ENCODE measurements around the gene CACFD1.

CACFD1 gene

GRCh38 chr9:133461975-133462374 lies 2.2 kb downstream of the CACFD1 start:
- POLR2A ChIA-PET = interaction anchor here (1.3 kb wide), 1 partner anchor 87 kb away, joined by 3 read pairs; no protein-coding TSS in a partner anchor
- H3K4me3 ChIP-seq (ENCODE audit: low read depth, low read length) = no peak overlapping the region
- TF ChIP-seq ZNF169 (tag by site-specific recombination; IDR thresholded peaks at IDR 0.05) (no peak), HOXD13 (CRISPR knock-in tag; IDR thresholded peaks at IDR 0.05; ENCODE audit: borderline replicate concordance) (no peak), ZNF626 (tag by site-specific recombination; IDR thresholded peaks at IDR 0.05) (no peak), ZNF596 (tag by site-specific recombination; IDR thresholded peaks at IDR 0.05) (no peak), ZNF449 (tag by site-specific recombination; IDR thresholded peaks at IDR 0.05) (no peak), ZNF24 (tag by site-specific recombination; IDR thresholded peaks at IDR 0.05) (no peak), ZBTB49 (tag by site-specific recombination; IDR thresholded peaks at IDR 0.05; ENCODE audit: low read depth) (no peak), ZEB2 (tag by site-specific recombination; IDR thresholded peaks at IDR 0.05) (no peak)
- TF ChIP-seq, protein P1, sequence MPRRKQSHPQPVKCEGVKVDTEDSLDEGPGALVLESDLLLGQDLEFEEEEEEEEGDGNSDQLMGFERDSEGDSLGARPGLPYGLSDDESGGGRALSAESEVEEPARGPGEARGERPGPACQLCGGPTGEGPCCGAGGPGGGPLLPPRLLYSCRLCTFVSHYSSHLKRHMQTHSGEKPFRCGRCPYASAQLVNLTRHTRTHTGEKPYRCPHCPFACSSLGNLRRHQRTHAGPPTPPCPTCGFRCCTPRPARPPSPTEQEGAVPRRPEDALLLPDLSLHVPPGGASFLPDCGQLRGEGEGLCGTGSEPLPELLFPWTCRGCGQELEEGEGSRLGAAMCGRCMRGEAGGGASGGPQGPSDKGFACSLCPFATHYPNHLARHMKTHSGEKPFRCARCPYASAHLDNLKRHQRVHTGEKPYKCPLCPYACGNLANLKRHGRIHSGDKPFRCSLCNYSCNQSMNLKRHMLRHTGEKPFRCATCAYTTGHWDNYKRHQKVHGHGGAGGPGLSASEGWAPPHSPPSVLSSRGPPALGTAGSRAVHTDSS (tag by site-specific recombination; IDR thresholded peaks at IDR 0.05) = no peak
- CTCF ChIA-PET = interaction anchor here (0.7 to 1.9 kb wide), 4 partner anchors 25 to 533 kb away, joined by 3 to 10 read pairs (median 4); no protein-coding TSS in a partner anchor
- H3K9me3 ChIP-seq (ENCODE audit: control insufficient read depth, insufficient read depth, low read depth, low read length) = no peaks in the 10 kb centered on the region
- peaks cover 0 to 8% of the 10 kb centered on the region in 2 experiments; a peak in 1 of 3 replicates for H3K36me3 ChIP-seq (ENCODE audit: control insufficient read depth in 2 of 2, insufficient read depth in 1 of 2, low read length in 2 of 2)
- no peaks in the 10 kb centered on the region for H3K4me1 ChIP-seq (ENCODE audit: control insufficient read depth, insufficient read depth, low read length)
- H3K27ac ChIP-seq (ENCODE audit: extremely low read depth, low read depth, low read length) = no peak overlapping the region

- TF ChIP-seq, protein P2, sequence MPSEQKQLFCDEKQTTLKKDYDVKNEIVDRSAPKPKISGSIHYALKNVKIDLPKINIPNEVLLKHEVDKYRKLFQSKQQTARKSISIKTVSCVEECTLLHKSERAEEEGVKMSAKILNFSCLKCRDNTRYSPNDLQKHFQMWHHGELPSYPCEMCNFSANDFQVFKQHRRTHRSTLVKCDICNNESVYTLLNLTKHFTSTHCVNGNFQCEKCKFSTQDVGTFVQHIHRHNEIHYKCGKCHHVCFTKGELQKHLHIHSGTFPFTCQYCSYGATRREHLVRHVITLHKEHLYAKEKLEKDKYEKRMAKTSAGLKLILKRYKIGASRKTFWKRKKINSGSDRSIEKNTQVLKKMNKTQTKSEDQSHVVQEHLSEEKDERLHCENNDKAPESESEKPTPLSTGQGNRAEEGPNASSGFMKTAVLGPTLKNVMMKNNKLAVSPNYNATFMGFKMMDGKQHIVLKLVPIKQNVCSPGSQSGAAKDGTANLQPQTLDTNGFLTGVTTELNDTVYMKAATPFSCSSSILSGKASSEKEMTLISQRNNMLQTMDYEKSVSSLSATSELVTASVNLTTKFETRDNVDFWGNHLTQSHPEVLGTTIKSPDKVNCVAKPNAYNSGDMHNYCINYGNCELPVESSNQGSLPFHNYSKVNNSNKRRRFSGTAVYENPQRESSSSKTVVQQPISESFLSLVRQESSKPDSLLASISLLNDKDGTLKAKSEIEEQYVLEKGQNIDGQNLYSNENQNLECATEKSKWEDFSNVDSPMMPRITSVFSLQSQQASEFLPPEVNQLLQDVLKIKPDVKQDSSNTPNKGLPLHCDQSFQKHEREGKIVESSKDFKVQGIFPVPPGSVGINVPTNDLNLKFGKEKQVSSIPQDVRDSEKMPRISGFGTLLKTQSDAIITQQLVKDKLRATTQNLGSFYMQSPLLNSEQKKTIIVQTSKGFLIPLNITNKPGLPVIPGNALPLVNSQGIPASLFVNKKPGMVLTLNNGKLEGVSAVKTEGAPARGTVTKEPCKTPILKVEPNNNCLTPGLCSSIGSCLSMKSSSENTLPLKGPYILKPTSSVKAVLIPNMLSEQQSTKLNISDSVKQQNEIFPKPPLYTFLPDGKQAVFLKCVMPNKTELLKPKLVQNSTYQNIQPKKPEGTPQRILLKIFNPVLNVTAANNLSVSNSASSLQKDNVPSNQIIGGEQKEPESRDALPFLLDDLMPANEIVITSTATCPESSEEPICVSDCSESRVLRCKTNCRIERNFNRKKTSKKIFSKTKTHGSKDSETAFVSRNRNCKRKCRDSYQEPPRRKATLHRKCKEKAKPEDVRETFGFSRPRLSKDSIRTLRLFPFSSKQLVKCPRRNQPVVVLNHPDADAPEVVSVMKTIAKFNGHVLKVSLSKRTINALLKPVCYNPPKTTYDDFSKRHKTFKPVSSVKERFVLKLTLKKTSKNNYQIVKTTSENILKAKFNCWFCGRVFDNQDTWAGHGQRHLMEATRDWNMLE (tag by site-specific recombination; conservative IDR thresholded peaks at IDR 0.05; ENCODE audit: low read depth) = no peak
- no peak for TF ChIP-seq PRDM2 (tag by site-specific recombination; IDR thresholded peaks at IDR 0.05; ENCODE audit: borderline replicate concordance)
- TF ChIP-seq CTCF (tag by site-specific recombination; IDR thresholded peaks at IDR 0.05) = peak; percentile 62
- Histone ChIP-seq H3K4me1 (ENCODE audit: control insufficient read depth, insufficient read depth, low read length) (no peaks in the 10 kb centered on the region), H3K36me3 (ENCODE audit: control insufficient read depth in 2 of 2, insufficient read depth in 1 of 2, low read length in 2 of 2) (peaks cover 0 to 8% of the 10 kb centered on the region in 2 experiments; a peak in 1 of 3 replicates), H3K9me3 (ENCODE audit: control insufficient read depth, insufficient read depth, low read depth, low read length) (no peaks in the 10 kb centered on the region), H3K27ac (ENCODE audit: extremely low read depth, low read depth, low read length) (no peak overlapping the region), H3K4me3 (ENCODE audit: low read depth, low read length) (no peak overlapping the region)
- ChIA-PET POLR2A (no interaction called here), CTCF (interaction anchor here (0.5 to 1.3 kb wide), 6 partner anchors 23 to 546 kb away, joined by 3 to 10 read pairs (median 4); no protein-coding TSS in a partner anchor)
Observed at GRCh38 chr9:133463234-133463863, 3.6 kb downstream of the CACFD1 start.
